ENCODE data around the gene UBTF. TPM values are rescaled to one million over a fixed set of nuclear protein-coding genes. Genes with fewer than 3 reads are reported as not detected.

The UBTF gene
- total RNA-seq, 1 donor from 2014 or later, result 51.7 TPM

Small RNAs within 50 kb of the gene (small RNA-seq; reads per million reads assigned to genes)
- not detected for gene MIR6782

Other genes starting within 250 kb of the UBTF start
- under 0.01 TPM for gene NAGS, start 215.1 kb downstream of the UBTF start, total RNA-seq
- 67.3 TPM for gene TMEM101, start 204.7 kb downstream of the UBTF start, total RNA-seq
- 13.6 TPM for gene LSM12, start 153.0 kb downstream of the UBTF start, total RNA-seq
- gene G6PC3, start 148.9 kb downstream of the UBTF start, total RNA-seq, result 13.0 TPM
- 44.4 TPM for gene HDAC5, start 96.0 kb downstream of the UBTF start, total RNA-seq
- 1.0 TPM for gene HROB, start 77.7 kb downstream of the UBTF start, total RNA-seq
- gene ASB16, start 49.0 kb downstream of the UBTF start, total RNA-seq, result 4.7 TPM
- gene TMUB2, start 32.7 kb downstream of the UBTF start, total RNA-seq, result 24.0 TPM
- 21.4 TPM for gene ATXN7L3, start 19.8 kb downstream of the UBTF start, total RNA-seq
- 47.0 TPM for gene SLC4A1, start 48.5 kb upstream of the UBTF start, total RNA-seq
- 6.8 TPM for gene RUNDC3A, start 88.9 kb upstream of the UBTF start, total RNA-seq
- 65.2 TPM for gene SLC25A39, start 105.1 kb upstream of the UBTF start, total RNA-seq
- gene GRN, start 125.6 kb upstream of the UBTF start, total RNA-seq, result 270 TPM
- gene FAM171A2, start 144.2 kb upstream of the UBTF start, total RNA-seq, result 38.6 TPM
- gene ITGA2B, start 170.0 kb upstream of the UBTF start, total RNA-seq, result 2.6 TPM